ENCODE results near the gene SSH2.
A peak's percentile ranks its signal among the peaks of the same experiment; 100 is the strongest.
"Not testable (repeated sequence)": the region's sequence is repeated elsewhere in the genome, so short reads cannot be mapped to it uniquely, and the experiment has no call there.

SSH2 gene

DNA sequence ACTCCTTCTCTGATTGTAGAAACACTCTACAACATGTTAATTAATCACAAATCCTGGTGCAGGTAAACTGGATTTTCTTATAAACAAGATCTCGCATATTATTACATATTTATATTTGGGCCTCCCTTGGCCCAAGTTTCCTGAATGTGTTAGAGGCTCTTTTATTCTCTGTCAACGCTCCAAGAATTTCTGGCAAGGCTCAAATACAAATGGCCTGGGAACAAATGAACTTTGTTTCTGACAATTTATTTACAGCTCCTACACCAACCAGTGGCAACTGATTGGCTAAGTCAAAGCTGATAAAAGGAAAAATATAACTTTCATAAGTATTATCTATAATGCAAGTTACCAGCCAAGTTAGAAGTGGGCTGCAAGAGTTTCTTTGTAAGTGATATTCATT lies 242.4 kb downstream of the SSH2 start:
- no peak overlapping the region for H3K4me3 ChIP-seq (ENCODE audit: low read length)

GRCh38 chr17:29686993-29687590 lies 242.9 kb downstream of the SSH2 start:
- H3K4me2 ChIP-seq (ENCODE audit: low read length), result no peak overlapping the region

More for the DNA sequence above, 242.4 kb downstream of the SSH2 start:
- Histone ChIP-seq H3K4me2 (ENCODE audit: low read length) (no peak overlapping the region), H3K4me1 (ENCODE audit: control insufficient read depth, insufficient read depth, low read length) (peaks cover 6% of the 10 kb centered on the region), H3K9ac (ENCODE audit: low read depth, low read length) (no peak overlapping the region), H3K27me3 (ENCODE audit: control insufficient read depth, insufficient read depth, low read length) (no peaks in the 10 kb centered on the region), H3K9me3 (replicated peaks; ENCODE audit: low read length) (no peaks in the 10 kb centered on the region), H3K36me3 (ENCODE audit: insufficient read depth, low read length) (no peaks in the 10 kb centered on the region)

DNA sequence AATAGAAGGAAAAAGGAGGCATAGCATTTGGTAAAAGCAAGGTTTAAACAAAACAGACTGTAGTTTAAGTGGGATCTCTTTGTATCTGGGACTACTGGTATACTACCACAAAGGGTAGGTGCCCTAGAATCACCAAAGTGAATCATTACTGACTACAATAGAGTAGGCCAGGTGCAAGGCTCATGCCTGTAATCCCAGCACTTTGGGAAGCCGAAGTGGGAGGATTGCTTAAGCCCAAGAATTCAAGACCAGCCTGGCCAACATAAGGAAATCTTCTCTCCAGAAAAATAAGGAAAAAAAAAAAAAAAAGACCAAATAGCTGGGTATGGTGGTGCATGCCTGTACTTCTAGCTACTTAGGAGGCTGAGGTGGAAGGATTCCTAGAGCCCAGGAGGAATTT lies 246.5 kb downstream of the SSH2 start:
- Histone ChIP-seq H3K36me3 (ENCODE audit: insufficient read depth, low read length) (no peaks in the 10 kb centered on the region), H3K27me3 (ENCODE audit: control insufficient read depth, insufficient read depth, low read length) (no peaks in the 10 kb centered on the region), H3K4me1 (ENCODE audit: control insufficient read depth, insufficient read depth, low read length) (no peaks in the 10 kb centered on the region), H3K4me3 (ENCODE audit: low read length) (no peak overlapping the region), H3K4me2 (ENCODE audit: low read length) (no peak overlapping the region), H3K9ac (ENCODE audit: low read depth, low read length) (no peak overlapping the region), H3K9me3 (replicated peaks; ENCODE audit: low read length) (no peaks in the 10 kb centered on the region)

More at GRCh38 chr17:29686993-29687590, 242.9 kb downstream of the SSH2 start:
- no peaks in the 10 kb centered on the region for H3K36me3 ChIP-seq (ENCODE audit: insufficient read depth, low read length)
- no peaks in the 10 kb centered on the region for H3K27me3 ChIP-seq (ENCODE audit: control insufficient read depth, insufficient read depth, low read length)
- no peak overlapping the region for H3K9ac ChIP-seq (ENCODE audit: low read depth, low read length)
- H3K4me1 ChIP-seq (ENCODE audit: control insufficient read depth, insufficient read depth, low read length), result peaks cover 1% of the 10 kb centered on the region
- no peak overlapping the region for H3K4me3 ChIP-seq (ENCODE audit: low read length)
- H3K9me3 ChIP-seq (replicated peaks; ENCODE audit: low read length), result no peaks in the 10 kb centered on the region

GRCh38 chr17:29682987-29683386 lies 247.0 kb downstream of the SSH2 start:
- no peaks in the 10 kb centered on the region for H3K4me1 ChIP-seq (ENCODE audit: control insufficient read depth, insufficient read depth, low read length)
- no peaks in the 10 kb centered on the region for H3K27me3 ChIP-seq (ENCODE audit: control insufficient read depth, insufficient read depth, low read length)
- no peak overlapping the region for H3K4me2 ChIP-seq (ENCODE audit: low read length)
- H3K9ac ChIP-seq (ENCODE audit: low read depth, low read length), result no peak overlapping the region
- peaks cover 3% of the 10 kb centered on the region for H3K36me3 ChIP-seq (ENCODE audit: insufficient read depth, low read length)
- H3K9me3 ChIP-seq (replicated peaks; ENCODE audit: low read length), result no peaks in the 10 kb centered on the region
- no peak overlapping the region for H3K4me3 ChIP-seq (ENCODE audit: low read length)

DNA sequence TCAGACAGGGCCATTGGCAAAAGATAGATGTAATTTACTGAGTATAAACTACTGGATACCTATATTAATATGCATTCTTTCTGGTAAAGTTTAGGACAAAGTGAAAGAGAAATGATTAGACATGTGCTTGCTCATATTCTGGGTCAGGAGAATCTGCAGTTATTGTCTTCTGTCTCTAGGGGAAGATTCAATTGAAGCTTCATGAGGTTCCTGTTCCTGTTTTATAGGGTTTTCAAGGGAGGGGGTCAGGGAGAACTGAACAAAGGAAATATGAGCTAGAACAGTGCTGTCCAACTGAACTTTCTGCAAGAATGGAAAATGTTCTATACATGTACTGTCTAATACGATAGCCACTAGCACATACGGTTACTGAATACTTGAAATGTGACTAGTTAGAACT lies 248.0 kb downstream of the SSH2 start:
- Histone ChIP-seq H3K9ac (ENCODE audit: low read depth, low read length) (no peak overlapping the region), H3K27me3 (ENCODE audit: control insufficient read depth, insufficient read depth, low read length) (no peaks in the 10 kb centered on the region), H3K4me1 (ENCODE audit: control insufficient read depth, insufficient read depth, low read length) (peaks cover 6% of the 10 kb centered on the region), H3K36me3 (ENCODE audit: insufficient read depth, low read length) (peaks cover 3% of the 10 kb centered on the region), H3K4me3 (ENCODE audit: low read length) (no peak overlapping the region), H3K9me3 (replicated peaks; ENCODE audit: low read length) (no peaks in the 10 kb centered on the region), H3K4me2 (ENCODE audit: low read length) (no peak overlapping the region)

- no peaks in the 10 kb centered on the region for H3K27me3 ChIP-seq (ENCODE audit: control insufficient read depth, insufficient read depth, low read length)
- H3K9ac ChIP-seq (ENCODE audit: low read depth, low read length), result no peak overlapping the region
- no peaks in the 10 kb centered on the region for H3K9me3 ChIP-seq (replicated peaks; ENCODE audit: low read length)
- H3K36me3 ChIP-seq (ENCODE audit: insufficient read depth, low read length), result peaks cover 3% of the 10 kb centered on the region
- H3K4me3 ChIP-seq (ENCODE audit: low read length), result no peak overlapping the region
- H3K4me1 ChIP-seq (ENCODE audit: control insufficient read depth, insufficient read depth, low read length), result peaks cover 8% of the 10 kb centered on the region
- no peak overlapping the region for H3K4me2 ChIP-seq (ENCODE audit: low read length)
Measured at GRCh38 chr17:29677824-29678223, 252.2 kb downstream of the SSH2 start.

DNA sequence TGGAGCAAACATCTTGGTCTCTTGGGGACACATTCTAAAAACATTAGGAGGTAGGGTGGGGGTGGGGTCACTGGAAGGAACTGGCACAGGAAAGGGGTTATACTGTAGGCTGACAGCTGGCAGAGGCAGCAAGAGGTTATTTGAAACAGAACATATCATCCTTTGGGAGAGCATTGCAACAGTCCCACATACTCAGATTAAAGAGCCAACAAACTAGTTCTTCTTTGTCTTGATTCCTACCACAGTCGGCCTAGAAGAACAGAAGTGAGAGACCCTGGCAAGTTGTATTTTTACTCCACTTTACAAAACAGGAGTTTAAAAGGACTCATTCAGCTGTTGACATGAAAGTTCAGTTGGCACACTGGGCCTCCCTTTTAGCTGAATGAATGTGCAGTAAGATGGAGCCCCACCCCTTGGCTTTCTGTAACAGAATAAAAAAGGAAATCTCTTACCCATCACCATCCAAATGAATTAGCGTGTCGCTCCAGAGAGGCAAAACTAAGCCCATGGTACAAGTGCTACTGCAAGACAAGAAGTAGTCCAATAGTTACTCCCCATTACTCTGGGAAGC lies 252.7 kb downstream of the SSH2 start:
- Histone ChIP-seq H3K4me1 (ENCODE audit: control insufficient read depth, insufficient read depth, low read length) (peaks cover 8% of the 10 kb centered on the region), H3K36me3 (ENCODE audit: insufficient read depth, low read length) (peaks cover 3% of the 10 kb centered on the region), H3K4me2 (ENCODE audit: low read length) (peak overlapping the region; percentile 8), H3K9ac (ENCODE audit: low read depth, low read length) (no peak overlapping the region), H3K4me3 (ENCODE audit: low read length) (no peak overlapping the region), H3K9me3 (replicated peaks; ENCODE audit: low read length) (no peaks in the 10 kb centered on the region), H3K27me3 (ENCODE audit: control insufficient read depth, insufficient read depth, low read length) (no peaks in the 10 kb centered on the region)

GRCh38 chr17:29675961-29676360 lies 254.1 kb downstream of the SSH2 start:
- not testable (repeated sequence) for H3K36me3 ChIP-seq (ENCODE audit: insufficient read depth, low read length); H3K4me2 ChIP-seq (ENCODE audit: low read length); H3K27me3 ChIP-seq (ENCODE audit: control insufficient read depth, insufficient read depth, low read length); H3K4me1 ChIP-seq (ENCODE audit: control insufficient read depth, insufficient read depth, low read length); H3K9me3 ChIP-seq (replicated peaks; ENCODE audit: low read length); H3K9ac ChIP-seq (ENCODE audit: low read depth, low read length); H3K4me3 ChIP-seq (ENCODE audit: low read length)

- Histone ChIP-seq H3K36me3 (ENCODE audit: insufficient read depth, low read length) (peaks cover 12% of the 10 kb centered on the region), H3K27me3 (ENCODE audit: control insufficient read depth, insufficient read depth, low read length) (no peaks in the 10 kb centered on the region), H3K9me3 (replicated peaks; ENCODE audit: low read length) (no peaks in the 10 kb centered on the region), H3K9ac (ENCODE audit: low read depth, low read length) (no peak overlapping the region), H3K4me3 (ENCODE audit: low read length) (no peak overlapping the region), H3K4me1 (ENCODE audit: control insufficient read depth, insufficient read depth, low read length) (peaks cover 8% of the 10 kb centered on the region), H3K4me2 (ENCODE audit: low read length) (no peak overlapping the region)
Measured at GRCh38 chr17:29674281-29674680, 255.7 kb downstream of the SSH2 start.

DNA sequence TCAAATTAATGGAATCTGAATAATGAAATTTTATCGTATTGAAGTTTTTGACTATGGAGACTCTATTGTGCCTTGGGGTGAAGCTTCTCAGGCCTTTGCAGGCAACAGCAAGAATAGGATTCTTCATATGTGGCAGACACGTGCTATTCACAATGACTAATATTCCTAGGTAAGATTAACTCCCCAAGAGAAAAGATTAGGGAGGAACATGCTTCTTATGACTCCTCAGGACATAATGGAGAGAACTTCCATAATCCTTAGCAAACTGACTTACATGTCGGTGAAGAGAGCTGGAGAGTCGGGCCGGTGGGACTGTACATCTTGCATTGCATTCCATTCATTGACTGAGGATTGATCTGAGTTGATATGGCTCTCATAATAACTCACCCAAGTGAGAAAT lies 258.4 kb downstream of the SSH2 start:
- Histone ChIP-seq H3K36me3 (ENCODE audit: insufficient read depth, low read length) (peaks cover 18% of the 10 kb centered on the region), H3K4me2 (ENCODE audit: low read length) (no peak overlapping the region), H3K4me1 (ENCODE audit: control insufficient read depth, insufficient read depth, low read length) (no peaks in the 10 kb centered on the region), H3K4me3 (ENCODE audit: low read length) (no peak overlapping the region), H3K27me3 (ENCODE audit: control insufficient read depth, insufficient read depth, low read length) (no peaks in the 10 kb centered on the region), H3K9ac (ENCODE audit: low read depth, low read length) (no peak overlapping the region), H3K9me3 (replicated peaks; ENCODE audit: low read length) (no peaks in the 10 kb centered on the region)

DNA sequence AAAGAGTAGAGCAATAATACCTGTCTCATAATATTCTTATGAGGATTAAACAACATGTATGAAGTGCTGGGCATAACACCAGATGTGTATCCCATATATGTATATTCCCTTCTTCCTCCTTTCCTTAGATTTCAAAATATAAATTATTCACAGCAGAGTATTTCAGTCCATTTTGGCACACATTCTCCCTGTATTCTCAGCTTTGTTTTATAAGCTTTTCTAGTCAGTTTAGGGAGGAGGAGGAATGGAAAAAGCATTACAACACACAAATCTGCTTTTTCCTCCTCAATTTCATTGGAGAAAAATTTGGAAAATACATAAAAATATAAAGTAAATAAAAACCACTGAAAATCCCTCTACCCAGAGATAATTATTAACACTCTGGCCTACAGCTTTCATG lies 260.8 kb downstream of the SSH2 start:
- Histone ChIP-seq H3K4me3 (ENCODE audit: low read length) (no peak overlapping the region), H3K36me3 (ENCODE audit: insufficient read depth, low read length) (peaks cover 23% of the 10 kb centered on the region)

DNA sequence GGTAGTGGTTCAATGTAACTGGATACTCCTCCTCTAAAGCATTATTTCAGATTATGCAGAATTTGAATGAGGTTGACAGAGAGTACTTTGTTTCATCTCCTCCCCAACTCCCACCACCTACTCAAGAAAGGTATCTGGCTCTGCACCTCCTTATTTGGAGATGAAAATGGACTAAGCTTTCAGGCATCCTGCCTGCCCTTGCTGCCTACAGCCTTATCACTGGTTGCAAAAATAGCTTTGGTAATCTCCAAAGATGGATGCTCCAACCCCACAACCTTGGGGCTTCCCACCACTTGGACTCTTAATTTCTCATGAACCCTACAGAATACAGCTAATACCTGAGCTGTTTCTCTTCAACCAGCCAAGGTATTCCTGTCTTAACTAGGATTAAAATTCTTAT lies 262.1 kb downstream of the SSH2 start:
- Histone ChIP-seq H3K4me3 (ENCODE audit: low read length) (no peak overlapping the region), H3K9me3 (replicated peaks; ENCODE audit: low read length) (no peaks in the 10 kb centered on the region), H3K4me1 (ENCODE audit: control insufficient read depth, insufficient read depth, low read length) (peaks cover 14% of the 10 kb centered on the region), H3K36me3 (ENCODE audit: insufficient read depth, low read length) (peaks cover 23% of the 10 kb centered on the region), H3K4me2 (ENCODE audit: low read length) (no peak overlapping the region), H3K9ac (ENCODE audit: low read depth, low read length) (no peak overlapping the region), H3K27me3 (ENCODE audit: control insufficient read depth, insufficient read depth, low read length) (no peaks in the 10 kb centered on the region)

More for the DNA sequence above, 260.8 kb downstream of the SSH2 start:
- no peak overlapping the region for H3K9ac ChIP-seq (ENCODE audit: low read depth, low read length)
- H3K4me2 ChIP-seq (ENCODE audit: low read length), result no peak overlapping the region
- no peaks in the 10 kb centered on the region for H3K9me3 ChIP-seq (replicated peaks; ENCODE audit: low read length)
- H3K4me1 ChIP-seq (ENCODE audit: control insufficient read depth, insufficient read depth, low read length), result peaks cover 14% of the 10 kb centered on the region
- H3K27me3 ChIP-seq (ENCODE audit: control insufficient read depth, insufficient read depth, low read length), result no peaks in the 10 kb centered on the region

Measured in skeletal muscle satellite cell (primary cell).